Measurements from ENCODE around the gene CACFD1.

The CACFD1 gene

DNA sequence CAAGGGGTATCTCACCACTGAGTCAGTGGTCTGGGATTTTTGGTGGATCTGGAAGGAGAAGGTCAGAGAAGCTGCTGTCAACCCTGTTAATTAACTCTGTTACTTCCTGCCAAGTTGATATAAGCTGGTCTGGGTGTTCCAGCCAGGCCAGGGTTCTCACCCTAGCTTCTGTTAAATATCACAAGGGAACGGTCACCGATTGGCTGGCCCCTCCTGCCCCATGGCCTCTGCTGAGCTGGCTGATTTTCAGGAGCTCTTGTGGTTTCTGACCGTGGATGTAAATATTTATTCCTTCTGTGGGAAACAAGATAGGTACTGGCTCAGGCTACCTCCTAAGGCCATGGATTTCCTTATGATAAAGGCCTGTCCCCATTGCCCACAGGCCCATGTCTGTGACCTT is 36.6 kb upstream of the CACFD1 start (continued):
- no peak for TF ChIP-seq ZFP3 (CRISPR knock-in tag; IDR thresholded peaks at IDR 0.05)
- TF ChIP-seq RARB (CRISPR knock-in tag; IDR thresholded peaks at IDR 0.05) = no peak
- no peak for TF ChIP-seq ZNF8 (CRISPR knock-in tag; IDR thresholded peaks at IDR 0.05)
- no peak for TF ChIP-seq TCF4 (CRISPR knock-in tag; IDR thresholded peaks at IDR 0.05; ENCODE audit: borderline replicate concordance)
- TF ChIP-seq CSDC2 (CRISPR knock-in tag; IDR thresholded peaks at IDR 0.05) = no peak
- TF ChIP-seq TSHZ2 (CRISPR knock-in tag; IDR thresholded peaks at IDR 0.05) = no peak

DNA sequence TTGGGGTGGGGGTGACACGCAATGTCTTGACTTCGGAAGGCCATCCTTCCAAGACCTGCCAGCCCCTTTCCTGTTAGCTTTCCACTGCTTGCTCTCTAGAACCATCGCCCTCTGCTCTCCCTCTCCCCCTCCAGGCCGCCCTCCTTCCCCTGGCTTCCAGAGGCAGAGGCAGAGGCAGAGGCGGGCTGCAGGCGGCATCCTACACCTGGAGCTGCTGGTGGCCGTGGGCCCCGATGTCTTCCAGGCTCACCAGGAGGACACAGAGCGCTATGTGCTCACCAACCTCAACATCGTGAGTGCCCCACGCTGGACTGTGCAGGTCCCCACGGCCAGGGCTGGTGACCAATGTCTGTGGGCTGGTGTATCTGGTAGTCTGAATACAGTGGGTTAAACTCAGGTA is 35.6 kb upstream of the CACFD1 start:
- no peak for ATAC-seq

DNA sequence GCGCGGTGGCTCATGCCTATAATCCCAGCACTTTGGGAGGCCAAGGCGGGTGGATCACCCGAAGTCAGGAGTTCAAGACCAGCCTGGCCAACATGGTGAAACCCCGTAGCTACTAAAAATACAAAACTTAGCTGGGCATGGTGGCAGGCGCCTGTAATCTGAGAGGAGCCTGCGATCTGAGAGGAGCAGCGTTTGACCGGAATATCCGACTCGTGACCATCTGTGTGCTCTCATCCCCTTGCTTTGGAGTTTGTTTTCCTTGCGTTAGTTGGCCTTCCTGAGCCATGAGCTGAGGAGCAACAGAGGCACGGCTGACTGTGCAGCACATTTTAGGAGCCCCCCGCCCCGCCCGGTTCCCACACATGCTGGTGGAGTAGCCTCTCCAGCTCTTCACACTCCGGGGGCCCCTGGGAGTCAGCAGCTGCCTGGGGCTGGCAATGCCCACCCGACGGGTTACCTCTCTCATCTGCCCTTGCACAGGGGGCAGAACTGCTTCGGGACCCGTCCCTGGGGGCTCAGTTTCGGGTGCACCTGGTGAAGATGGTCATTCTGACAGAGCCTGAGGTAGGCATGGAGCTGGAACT is 34.6 kb upstream of the CACFD1 start:
- no peak for ATAC-seq
- TF ChIP-seq CSRNP3 (CRISPR knock-in tag; IDR thresholded peaks at IDR 0.05) (no peak), ZFP30 (CRISPR knock-in tag; IDR thresholded peaks at IDR 0.05) (no peak), SNAI2 (CRISPR knock-in tag; IDR thresholded peaks at IDR 0.05) (no peak), ZNF70 (CRISPR knock-in tag; IDR thresholded peaks at IDR 0.05) (no peak), TOX (CRISPR knock-in tag; IDR thresholded peaks at IDR 0.05; ENCODE audit: borderline replicate concordance) (no peak), ISL1 (CRISPR knock-in tag; IDR thresholded peaks at IDR 0.05) (no peak), TCF4 (CRISPR knock-in tag; IDR thresholded peaks at IDR 0.05; ENCODE audit: borderline replicate concordance) (no peak), ZC3H10 (CRISPR knock-in tag; IDR thresholded peaks at IDR 0.05) (no peak), ZNF565 (CRISPR knock-in tag; conservative IDR thresholded peaks at IDR 0.05; ENCODE audit: low read depth) (no peak)

More for the DNA sequence above, 35.6 kb upstream of the CACFD1 start:
- TF ChIP-seq CSDC2 (CRISPR knock-in tag; IDR thresholded peaks at IDR 0.05) (no peak), OSR1 (CRISPR knock-in tag; IDR thresholded peaks at IDR 0.05) (no peak), ZNF8 (CRISPR knock-in tag; IDR thresholded peaks at IDR 0.05) (no peak), ZFP3 (CRISPR knock-in tag; IDR thresholded peaks at IDR 0.05) (no peak), ZNF565 (CRISPR knock-in tag; conservative IDR thresholded peaks at IDR 0.05; ENCODE audit: low read depth) (no peak), TCF4 (CRISPR knock-in tag; IDR thresholded peaks at IDR 0.05; ENCODE audit: borderline replicate concordance) (no peak), TOX (CRISPR knock-in tag; IDR thresholded peaks at IDR 0.05; ENCODE audit: borderline replicate concordance) (no peak), ESRRG (CRISPR knock-in tag; IDR thresholded peaks at IDR 0.05) (no peak), PPARA (CRISPR knock-in tag; IDR thresholded peaks at IDR 0.05; ENCODE audit: borderline replicate concordance) (no peak), ISL1 (CRISPR knock-in tag; IDR thresholded peaks at IDR 0.05) (no peak), RARB (CRISPR knock-in tag; IDR thresholded peaks at IDR 0.05) (no peak), ZC3H10 (CRISPR knock-in tag; IDR thresholded peaks at IDR 0.05) (no peak), SNAI2 (CRISPR knock-in tag; IDR thresholded peaks at IDR 0.05) (no peak), BACH2 (CRISPR knock-in tag; IDR thresholded peaks at IDR 0.05; ENCODE audit: borderline replicate concordance) (no peak), CSRNP3 (CRISPR knock-in tag; IDR thresholded peaks at IDR 0.05) (no peak), GLIS3 (CRISPR knock-in tag; IDR thresholded peaks at IDR 0.05) (no peak)
- TF ChIP-seq, protein P1, sequence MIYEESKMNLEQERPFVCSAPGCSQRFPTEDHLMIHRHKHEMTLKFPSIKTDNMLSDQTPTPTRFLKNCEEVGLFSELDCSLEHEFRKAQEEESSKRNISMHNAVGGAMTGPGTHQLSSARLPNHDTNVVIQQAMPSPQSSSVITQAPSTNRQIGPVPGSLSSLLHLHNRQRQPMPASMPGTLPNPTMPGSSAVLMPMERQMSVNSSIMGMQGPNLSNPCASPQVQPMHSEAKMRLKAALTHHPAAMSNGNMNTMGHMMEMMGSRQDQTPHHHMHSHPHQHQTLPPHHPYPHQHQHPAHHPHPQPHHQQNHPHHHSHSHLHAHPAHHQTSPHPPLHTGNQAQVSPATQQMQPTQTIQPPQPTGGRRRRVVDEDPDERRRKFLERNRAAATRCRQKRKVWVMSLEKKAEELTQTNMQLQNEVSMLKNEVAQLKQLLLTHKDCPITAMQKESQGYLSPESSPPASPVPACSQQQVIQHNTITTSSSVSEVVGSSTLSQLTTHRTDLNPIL (CRISPR knock-in tag; IDR thresholded peaks at IDR 0.05; ENCODE audit: low read depth) = no peak
- TF ChIP-seq, protein P2, sequence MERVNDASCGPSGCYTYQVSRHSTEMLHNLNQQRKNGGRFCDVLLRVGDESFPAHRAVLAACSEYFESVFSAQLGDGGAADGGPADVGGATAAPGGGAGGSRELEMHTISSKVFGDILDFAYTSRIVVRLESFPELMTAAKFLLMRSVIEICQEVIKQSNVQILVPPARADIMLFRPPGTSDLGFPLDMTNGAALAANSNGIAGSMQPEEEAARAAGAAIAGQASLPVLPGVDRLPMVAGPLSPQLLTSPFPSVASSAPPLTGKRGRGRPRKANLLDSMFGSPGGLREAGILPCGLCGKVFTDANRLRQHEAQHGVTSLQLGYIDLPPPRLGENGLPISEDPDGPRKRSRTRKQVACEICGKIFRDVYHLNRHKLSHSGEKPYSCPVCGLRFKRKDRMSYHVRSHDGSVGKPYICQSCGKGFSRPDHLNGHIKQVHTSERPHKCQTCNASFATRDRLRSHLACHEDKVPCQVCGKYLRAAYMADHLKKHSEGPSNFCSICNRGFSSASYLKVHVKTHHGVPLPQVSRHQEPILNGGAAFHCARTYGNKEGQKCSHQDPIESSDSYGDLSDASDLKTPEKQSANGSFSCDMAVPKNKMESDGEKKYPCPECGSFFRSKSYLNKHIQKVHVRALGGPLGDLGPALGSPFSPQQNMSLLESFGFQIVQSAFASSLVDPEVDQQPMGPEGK (CRISPR knock-in tag; IDR thresholded peaks at IDR 0.05; ENCODE audit: borderline replicate concordance) = no peak

All from SK-N-SH treated with all-trans-retinoic acid at 6 μM for 48 hours (cell line).